ENCODE data around the gene ETS2. TPM values are rescaled to one million over a fixed set of nuclear protein-coding genes. Genes with fewer than 3 reads are reported as not detected.

Gene ETS2
- polyA plus RNA-seq, 1 experiment = 18.8 TPM

DNA sequence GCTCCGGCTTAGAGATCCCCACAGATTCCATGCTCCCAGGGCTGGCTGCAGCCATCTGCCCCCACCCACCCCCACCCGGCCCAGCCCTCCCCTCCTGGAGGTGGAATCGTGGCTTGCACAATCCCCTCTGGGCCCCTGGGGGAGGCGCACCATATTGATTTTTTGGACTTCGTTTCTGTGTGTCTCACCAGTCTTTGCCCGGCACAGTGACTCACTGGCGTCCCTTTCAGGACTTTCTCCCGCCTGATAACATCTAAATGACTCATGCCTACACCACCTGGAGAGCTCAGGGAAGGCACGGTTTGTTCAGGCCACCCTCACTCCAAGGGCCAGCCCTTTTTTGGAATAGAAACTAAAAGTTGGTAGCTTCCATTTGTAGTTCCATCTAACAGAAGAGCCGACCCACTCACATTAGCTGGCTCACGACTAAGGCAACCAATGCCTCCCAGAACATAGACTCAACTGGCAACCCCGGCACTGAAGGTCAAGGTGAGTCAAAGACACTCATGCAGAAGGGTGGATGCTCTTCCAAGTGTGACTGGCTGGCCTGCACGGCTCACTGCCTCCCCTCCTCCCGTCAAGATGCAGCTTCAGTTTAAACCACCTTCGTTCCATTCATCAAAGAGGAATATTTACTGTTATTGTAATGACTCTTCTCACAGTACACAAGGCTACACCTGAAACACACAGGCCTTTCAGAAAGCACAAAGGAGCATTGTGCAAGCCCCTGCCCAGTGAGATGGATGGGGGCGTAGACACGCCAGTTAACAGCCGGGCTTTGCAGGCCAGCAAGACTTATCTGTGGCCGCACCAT is 18.1 kb upstream of the ETS2 start:
- Histone ChIP-seq H3K27me3 (ENCODE audit: control insufficient read depth, insufficient read depth, low read length) (no peaks in the 10 kb centered on the region), H3K4me3 (ENCODE audit: low read depth, low read length) (no peak overlapping the region), H3K36me3 (ENCODE audit: control insufficient read depth, insufficient read depth, low read length) (no peaks in the 10 kb centered on the region)
- CTCF ChIA-PET = interaction anchor here (0.5 to 1.0 kb wide), 2 partner anchors 10 to 606 kb away, joined by 3 read pairs; no protein-coding TSS in a partner anchor
- POLR2A ChIA-PET = no interaction called here
- TF ChIP-seq, protein P1, sequence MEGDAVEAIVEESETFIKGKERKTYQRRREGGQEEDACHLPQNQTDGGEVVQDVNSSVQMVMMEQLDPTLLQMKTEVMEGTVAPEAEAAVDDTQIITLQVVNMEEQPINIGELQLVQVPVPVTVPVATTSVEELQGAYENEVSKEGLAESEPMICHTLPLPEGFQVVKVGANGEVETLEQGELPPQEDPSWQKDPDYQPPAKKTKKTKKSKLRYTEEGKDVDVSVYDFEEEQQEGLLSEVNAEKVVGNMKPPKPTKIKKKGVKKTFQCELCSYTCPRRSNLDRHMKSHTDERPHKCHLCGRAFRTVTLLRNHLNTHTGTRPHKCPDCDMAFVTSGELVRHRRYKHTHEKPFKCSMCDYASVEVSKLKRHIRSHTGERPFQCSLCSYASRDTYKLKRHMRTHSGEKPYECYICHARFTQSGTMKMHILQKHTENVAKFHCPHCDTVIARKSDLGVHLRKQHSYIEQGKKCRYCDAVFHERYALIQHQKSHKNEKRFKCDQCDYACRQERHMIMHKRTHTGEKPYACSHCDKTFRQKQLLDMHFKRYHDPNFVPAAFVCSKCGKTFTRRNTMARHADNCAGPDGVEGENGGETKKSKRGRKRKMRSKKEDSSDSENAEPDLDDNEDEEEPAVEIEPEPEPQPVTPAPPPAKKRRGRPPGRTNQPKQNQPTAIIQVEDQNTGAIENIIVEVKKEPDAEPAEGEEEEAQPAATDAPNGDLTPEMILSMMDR (IDR thresholded peaks at IDR 0.05; ENCODE audit: insufficient read depth, low read depth, low read length) = no peak
- DNase-seq (ENCODE audit: low read depth) = no peak

DNA sequence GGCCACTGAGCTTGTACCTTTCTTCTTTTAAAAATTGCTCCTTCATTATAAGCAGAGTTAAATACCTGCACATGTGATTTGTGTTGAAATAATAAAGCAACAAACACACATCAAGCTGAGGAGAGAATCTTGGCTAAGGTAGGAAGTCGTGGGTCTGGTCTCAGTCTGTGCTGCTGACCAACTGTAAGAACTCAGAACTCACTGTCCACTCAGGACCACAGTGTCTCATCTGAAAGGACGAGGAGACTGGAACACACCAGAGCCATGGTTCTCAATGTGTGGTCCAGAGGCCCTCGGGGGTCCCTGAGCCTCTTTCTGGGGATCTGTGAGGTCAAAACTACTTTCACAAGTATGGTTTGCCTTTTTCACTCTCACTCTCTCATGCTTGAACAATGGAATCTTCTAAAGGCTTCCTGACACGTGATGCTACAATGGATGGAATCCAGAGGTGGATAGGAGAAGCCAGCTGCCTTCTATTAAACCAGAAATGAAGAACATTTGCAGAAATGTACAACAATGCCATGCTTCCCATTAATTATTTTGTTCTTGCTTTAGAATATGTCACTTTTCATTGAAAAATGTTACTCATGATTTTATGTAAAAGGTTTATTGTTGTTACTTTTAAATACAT is 17.3 kb upstream of the ETS2 start:
- no peak for DNase-seq (ENCODE audit: low read depth)
- CTCF ChIA-PET = interaction anchor here (0.5 kb wide), 1 partner anchor 607 kb away, joined by 3 read pairs; no protein-coding TSS in a partner anchor
- TF ChIP-seq, protein P1 (IDR thresholded peaks at IDR 0.05; ENCODE audit: insufficient read depth, low read depth, low read length) = no peak
- Histone ChIP-seq H3K4me3 (ENCODE audit: low read depth, low read length) (no peak overlapping the region), H3K36me3 (ENCODE audit: control insufficient read depth, insufficient read depth, low read length) (no peaks in the 10 kb centered on the region), H3K27me3 (ENCODE audit: control insufficient read depth, insufficient read depth, low read length) (no peaks in the 10 kb centered on the region)
- POLR2A ChIA-PET = no interaction called here

DNA sequence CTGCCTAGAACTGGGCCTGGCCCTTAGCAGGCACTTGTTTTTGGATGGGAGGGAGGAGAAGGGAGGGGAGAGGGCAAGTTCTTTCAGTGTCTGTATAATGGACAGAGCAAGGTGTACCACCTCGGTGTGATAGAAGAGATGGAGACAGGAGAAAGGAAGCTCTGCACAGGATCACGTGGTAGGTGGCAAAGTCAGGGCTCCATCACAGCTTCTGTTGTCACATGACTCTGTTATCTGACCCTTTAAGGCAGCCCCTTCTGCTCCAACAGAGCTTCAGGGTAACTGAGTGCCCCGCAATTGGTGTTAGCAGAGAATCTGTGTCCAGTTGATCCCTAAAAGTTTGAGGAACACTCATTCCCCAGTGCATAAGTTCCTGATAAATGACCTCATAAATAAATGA is 16.5 kb upstream of the ETS2 start:
- no peaks in the 10 kb centered on the region for H3K27me3 ChIP-seq (ENCODE audit: control insufficient read depth, insufficient read depth, low read length)
- no peaks in the 10 kb centered on the region for H3K36me3 ChIP-seq (ENCODE audit: control insufficient read depth, insufficient read depth, low read length)
- no peak for DNase-seq (ENCODE audit: low read depth)
- ChIA-PET CTCF (interaction anchor here (1.4 kb wide), 1 partner anchor 13 kb away, joined by 3 read pairs; no protein-coding TSS in a partner anchor), POLR2A (no interaction called here)
- H3K4me3 ChIP-seq (ENCODE audit: low read depth, low read length) = no peak overlapping the region
- TF ChIP-seq, protein P1 (IDR thresholded peaks at IDR 0.05; ENCODE audit: insufficient read depth, low read depth, low read length) = no peak

DNA sequence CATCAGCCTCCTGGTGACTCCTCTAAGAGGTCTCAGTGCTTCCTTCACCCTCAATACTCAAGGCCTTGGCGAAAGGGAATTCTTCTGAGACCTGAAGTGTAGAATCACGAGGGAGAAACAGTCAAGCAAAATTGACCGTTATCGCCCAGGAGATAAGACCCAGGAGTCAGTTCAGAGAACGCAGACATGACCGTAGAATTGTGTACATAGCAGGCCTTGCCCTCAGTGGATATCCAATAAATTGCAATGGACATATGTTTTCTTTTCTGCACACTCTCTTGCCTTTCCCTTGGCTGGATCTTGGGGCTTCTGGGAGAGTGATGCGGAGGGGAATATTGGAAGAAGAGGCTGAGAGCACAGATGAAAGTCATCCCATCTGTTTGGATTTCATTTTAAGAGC is 15.7 kb upstream of the ETS2 start:
- ChIA-PET CTCF (interaction anchor here (1.4 kb wide), 1 partner anchor 13 kb away, joined by 3 read pairs; no protein-coding TSS in a partner anchor), POLR2A (no interaction called here)
- no peaks in the 10 kb centered on the region for H3K27me3 ChIP-seq (ENCODE audit: control insufficient read depth, insufficient read depth, low read length)
- H3K36me3 ChIP-seq (ENCODE audit: control insufficient read depth, insufficient read depth, low read length) = no peaks in the 10 kb centered on the region
- DNase-seq (ENCODE audit: low read depth) = no peak
- no peak overlapping the region for H3K4me3 ChIP-seq (ENCODE audit: low read depth, low read length)
- TF ChIP-seq, protein P1 (IDR thresholded peaks at IDR 0.05; ENCODE audit: insufficient read depth, low read depth, low read length) = no peak

DNA sequence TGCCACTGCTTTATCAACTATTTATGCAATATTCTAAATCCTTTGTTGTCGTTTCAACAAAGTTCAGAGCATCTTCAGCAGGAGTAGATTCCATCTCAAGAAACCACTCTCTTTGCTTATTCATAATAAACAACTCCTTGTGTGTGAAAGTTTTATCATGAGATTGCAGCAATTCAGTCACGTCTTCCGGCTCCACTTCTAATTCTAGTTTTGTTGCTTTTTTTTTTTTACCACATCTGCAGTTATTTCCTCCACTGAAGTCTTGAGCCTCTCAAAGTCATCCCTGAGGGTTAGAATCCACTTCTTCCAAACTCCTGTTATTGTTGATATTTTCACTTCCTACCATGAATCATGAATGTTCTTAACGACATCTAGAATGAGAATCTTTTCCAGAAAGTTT is 14.8 kb upstream of the ETS2 start:
- TF ChIP-seq, protein P1 (IDR thresholded peaks at IDR 0.05; ENCODE audit: insufficient read depth, low read depth, low read length) = no peak
- H3K4me3 ChIP-seq (ENCODE audit: low read depth, low read length) = no peak overlapping the region
- H3K36me3 ChIP-seq (ENCODE audit: control insufficient read depth, insufficient read depth, low read length) = no peaks in the 10 kb centered on the region
- H3K27me3 ChIP-seq (ENCODE audit: control insufficient read depth, insufficient read depth, low read length) = no peaks in the 10 kb centered on the region
- DNase-seq (ENCODE audit: low read depth) = no peak
- CTCF ChIA-PET = no interaction called here
- POLR2A ChIA-PET = no interaction called here
